ENCODE measurements around the gene SYK.
A peak's percentile ranks its signal among the peaks of the same experiment; 100 is the strongest.

The SYK gene

GRCh38 chr9:90851444-90851843, 49.8 kb downstream of the SYK start:
- no peak for DNase-seq
- Histone ChIP-seq H2AFZ (ENCODE audit: insufficient read depth, low read length, poor library complexity) (no peak overlapping the region), H3K36me3 (ENCODE audit: control insufficient read depth in 1 of 2, insufficient read depth in 2 of 2, low read length in 2 of 2) (no peaks in the 10 kb centered on the region), H2BK12ac (ENCODE audit: low read length) (no peak overlapping the region), H3K79me2 (ENCODE audit: control insufficient read depth, insufficient read depth, low read length, poor library complexity) (no peaks in the 10 kb centered on the region), H3K4me3 (ENCODE audit: low read depth, low read length) (peak overlapping the region; percentile 37), H3K14ac (ENCODE audit: low read length) (no peak overlapping the region), H3K79me1 (ENCODE audit: low read length) (no peaks in the 10 kb centered on the region), H3K9me3 (ENCODE audit: insufficient read depth, low read depth, low read length) (peaks cover 3% of the 10 kb centered on the region), H4K91ac (ENCODE audit: low read depth, low read length) (no peak overlapping the region), H2AK5ac (ENCODE audit: low read length) (no peak overlapping the region), H3K27me3 (ENCODE audit: insufficient read depth, low read length) (no peaks in the 10 kb centered on the region), H4K8ac (ENCODE audit: low read depth, low read length) (no peak overlapping the region), H4K12ac (ENCODE audit: low read depth, low read length) (no peak overlapping the region), H3K4ac (ENCODE audit: low read depth, low read length) (no peak overlapping the region), H3K9ac (ENCODE audit: low read length) (no peak overlapping the region), H3K23ac (ENCODE audit: low read length) (no peak overlapping the region), H2BK5ac (ENCODE audit: low read depth, low read length, poor library complexity) (no peak overlapping the region), H3K4me1 (ENCODE audit: control insufficient read depth in 1 of 2, insufficient read depth in 2 of 2, low read length in 2 of 2) (no peaks in the 10 kb centered on the region), H3K18ac (ENCODE audit: low read length) (no peak overlapping the region), H3K27ac (ENCODE audit: low read depth, low read length) (no peak overlapping the region), H2BK120ac (ENCODE audit: insufficient read depth, low read length, poor library complexity) (no peak overlapping the region), H3K4me2 (ENCODE audit: low read length) (no peak overlapping the region)
- no CpG with 5 or more reads among the region's 5 CpGs for WGBS (ENCODE audit: extremely low coverage, insufficient coverage, insufficient read length)

- no peak overlapping the region for H3K4me2 ChIP-seq (ENCODE audit: low read length)
- H3K9ac ChIP-seq (ENCODE audit: low read length): no peak overlapping the region
- H3K79me1 ChIP-seq (ENCODE audit: low read length): no peaks in the 10 kb centered on the region
- H2BK5ac ChIP-seq (ENCODE audit: low read depth, low read length, poor library complexity): no peak overlapping the region
- no peaks in the 10 kb centered on the region for H3K36me3 ChIP-seq (ENCODE audit: control insufficient read depth in 1 of 2, insufficient read depth in 2 of 2, low read length in 2 of 2)
- no peaks in the 10 kb centered on the region for H3K79me2 ChIP-seq (ENCODE audit: control insufficient read depth, insufficient read depth, low read length, poor library complexity)
- H3K9me3 ChIP-seq (ENCODE audit: insufficient read depth, low read depth, low read length): peaks cover 3% of the 10 kb centered on the region
- no peak overlapping the region for H3K4ac ChIP-seq (ENCODE audit: low read depth, low read length)
- no peaks in the 10 kb centered on the region for H3K27me3 ChIP-seq (ENCODE audit: insufficient read depth, low read length)
- H4K91ac ChIP-seq (ENCODE audit: low read depth, low read length): no peak overlapping the region
- no peak overlapping the region for H2BK12ac ChIP-seq (ENCODE audit: low read length)
- no peak overlapping the region for H3K27ac ChIP-seq (ENCODE audit: low read depth, low read length)
- no peak overlapping the region for H3K14ac ChIP-seq (ENCODE audit: low read length)
- H3K4me1 ChIP-seq (ENCODE audit: control insufficient read depth in 1 of 2, insufficient read depth in 2 of 2, low read length in 2 of 2): no peaks in the 10 kb centered on the region
- H2BK120ac ChIP-seq (ENCODE audit: insufficient read depth, low read length, poor library complexity): no peak overlapping the region
- H4K8ac ChIP-seq (ENCODE audit: low read depth, low read length): no peak overlapping the region
- DNase-seq: no peak
- no peak overlapping the region for H3K18ac ChIP-seq (ENCODE audit: low read length)
- no peak overlapping the region for H2AK5ac ChIP-seq (ENCODE audit: low read length)
- no peak overlapping the region for H2AFZ ChIP-seq (ENCODE audit: insufficient read depth, low read length, poor library complexity)
- H4K12ac ChIP-seq (ENCODE audit: low read depth, low read length): no peak overlapping the region
- no peak overlapping the region for H3K23ac ChIP-seq (ENCODE audit: low read length)
- H3K4me3 ChIP-seq (ENCODE audit: low read depth, low read length): no peak overlapping the region
- WGBS (ENCODE audit: extremely low coverage, insufficient coverage, insufficient read length): no CpG with 5 or more reads among the region's 10 CpGs
Measured at GRCh38 chr9:90853945-90854344, 52.3 kb downstream of the SYK start.

GRCh38 chr9:90854637-90855175, 53.1 kb downstream of the SYK start:
- Histone ChIP-seq H3K4me3 (ENCODE audit: low read depth, low read length) (no peak overlapping the region), H3K18ac (ENCODE audit: low read length) (no peak overlapping the region), H2BK120ac (ENCODE audit: insufficient read depth, low read length, poor library complexity) (no peak overlapping the region), H3K14ac (ENCODE audit: low read length) (no peak overlapping the region), H2AFZ (ENCODE audit: insufficient read depth, low read length, poor library complexity) (no peak overlapping the region), H3K9ac (ENCODE audit: low read length) (no peak overlapping the region), H4K12ac (ENCODE audit: low read depth, low read length) (no peak overlapping the region), H2AK5ac (ENCODE audit: low read length) (no peak overlapping the region), H3K9me3 (ENCODE audit: insufficient read depth, low read depth, low read length) (peaks cover 3% of the 10 kb centered on the region), H3K27me3 (ENCODE audit: insufficient read depth, low read length) (no peaks in the 10 kb centered on the region), H4K91ac (ENCODE audit: low read depth, low read length) (no peak overlapping the region), H2BK5ac (ENCODE audit: low read depth, low read length, poor library complexity) (no peak overlapping the region), H3K23ac (ENCODE audit: low read length) (no peak overlapping the region), H3K27ac (ENCODE audit: low read depth, low read length) (no peak overlapping the region), H2BK12ac (ENCODE audit: low read length) (no peak overlapping the region), H3K79me2 (ENCODE audit: control insufficient read depth, insufficient read depth, low read length, poor library complexity) (no peaks in the 10 kb centered on the region), H3K4me1 (ENCODE audit: control insufficient read depth in 1 of 2, insufficient read depth in 2 of 2, low read length in 2 of 2) (no peaks in the 10 kb centered on the region), H4K8ac (ENCODE audit: low read depth, low read length) (no peak overlapping the region), H3K4me2 (ENCODE audit: low read length) (no peak overlapping the region), H3K36me3 (ENCODE audit: control insufficient read depth in 1 of 2, insufficient read depth in 2 of 2, low read length in 2 of 2) (no peaks in the 10 kb centered on the region), H3K4ac (ENCODE audit: low read depth, low read length) (no peak overlapping the region), H3K79me1 (ENCODE audit: low read length) (no peaks in the 10 kb centered on the region)
- DNase-seq: no peak
- no CpG with 5 or more reads among the region's 8 CpGs for WGBS (ENCODE audit: extremely low coverage, insufficient coverage, insufficient read length)

- DNase-seq: no peak
- Histone ChIP-seq H4K12ac (ENCODE audit: low read depth, low read length) (no peak overlapping the region), H2BK12ac (ENCODE audit: low read length) (no peak overlapping the region), H3K27ac (ENCODE audit: low read depth, low read length) (no peak overlapping the region), H3K23ac (ENCODE audit: low read length) (no peak overlapping the region), H3K9ac (ENCODE audit: low read length) (no peak overlapping the region), H4K8ac (ENCODE audit: low read depth, low read length) (no peak overlapping the region), H3K14ac (ENCODE audit: low read length) (no peak overlapping the region), H3K79me2 (ENCODE audit: control insufficient read depth, insufficient read depth, low read length, poor library complexity) (no peaks in the 10 kb centered on the region), H3K4me3 (ENCODE audit: low read depth, low read length) (no peak overlapping the region), H3K4me2 (ENCODE audit: low read length) (no peak overlapping the region), H3K27me3 (ENCODE audit: insufficient read depth, low read length) (no peaks in the 10 kb centered on the region), H3K4ac (ENCODE audit: low read depth, low read length) (no peak overlapping the region), H4K91ac (ENCODE audit: low read depth, low read length) (no peak overlapping the region), H2BK120ac (ENCODE audit: insufficient read depth, low read length, poor library complexity) (no peak overlapping the region), H2AK5ac (ENCODE audit: low read length) (no peak overlapping the region), H2AFZ (ENCODE audit: insufficient read depth, low read length, poor library complexity) (no peak overlapping the region), H3K18ac (ENCODE audit: low read length) (no peak overlapping the region), H3K79me1 (ENCODE audit: low read length) (no peaks in the 10 kb centered on the region), H3K36me3 (ENCODE audit: control insufficient read depth in 1 of 2, insufficient read depth in 2 of 2, low read length in 2 of 2) (no peaks in the 10 kb centered on the region), H3K4me1 (ENCODE audit: control insufficient read depth in 1 of 2, insufficient read depth in 2 of 2, low read length in 2 of 2) (no peaks in the 10 kb centered on the region), H2BK5ac (ENCODE audit: low read depth, low read length, poor library complexity) (no peak overlapping the region), H3K9me3 (ENCODE audit: insufficient read depth, low read depth, low read length) (peaks cover 3% of the 10 kb centered on the region)
- WGBS (ENCODE audit: extremely low coverage, insufficient coverage, insufficient read length): no CpG with 5 or more reads among the region's 5 CpGs
Measured at GRCh38 chr9:90855208-90855902, 53.7 kb downstream of the SYK start.
